Progenitor cell of endocrine pancreas (in vitro differentiated cells): ENCODE measurements around the gene FNDC3A. TPM values are rescaled to one million over a fixed set of nuclear protein-coding genes. Genes with fewer than 3 reads are reported as not detected.
"Not testable (repeated sequence)": the region's sequence is repeated elsewhere in the genome, so short reads cannot be mapped to it uniquely, and the experiment has no call there.

Source experiments
- DNase-seq: peaks from one replicate; pipeline ENCODE4 v3.0.0; 2021; ENCODE audit warnings: low spot score; ENCODE audit not compliant: unreplicated experiment
- H3K27ac Mint-ChIP-seq: 2 replicates; pipeline ENCODE4 v1.8.0; 2021; ENCODE audit warnings: mild to moderate bottlenecking, moderate library complexity, mixed read lengths
- H3K27me3 Mint-ChIP-seq: 2 replicates; pipeline ENCODE4 v1.8.0; 2021; ENCODE audit warnings: mixed read lengths
- H3K36me3 Mint-ChIP-seq: 2 replicates; pipeline ENCODE4 v1.8.0; 2022; ENCODE audit warnings: mixed read lengths; ENCODE audit not compliant: insufficient read depth
- H3K4me1 Mint-ChIP-seq: 2 replicates; pipeline ENCODE4 v1.8.0; 2021; ENCODE audit warnings: low read depth, mixed read lengths
- H3K4me3 Mint-ChIP-seq: 2 replicates; pipeline ENCODE4 v1.8.0; 2021; ENCODE audit warnings: low read depth, mild to moderate bottlenecking, moderate library complexity, mixed read lengths
- H3K9me3 Mint-ChIP-seq: 2 replicates; pipeline ENCODE4 v1.8.0; 2021; ENCODE audit warnings: low read depth, mixed read lengths
- total RNA-seq: library from RNA; stranded (reverse); gene quantifications from 2 replicates; pipeline ENCODE4 v1.2.1, GENCODE V29; 2021
- TF ChIP-seq, protein P1 (sequence below): fragments of 200-600 bp; sonication (generic); IDR thresholded peaks from one replicate; pipeline ENCODE4 v1.5.0; 2021; ENCODE audit warnings: antibody characterized with exemption, mild to moderate bottlenecking; ENCODE audit not compliant: unreplicated experiment

The FNDC3A gene
- total RNA-seq, 1 donor from 2014 or later, result 116 TPM

DNA sequence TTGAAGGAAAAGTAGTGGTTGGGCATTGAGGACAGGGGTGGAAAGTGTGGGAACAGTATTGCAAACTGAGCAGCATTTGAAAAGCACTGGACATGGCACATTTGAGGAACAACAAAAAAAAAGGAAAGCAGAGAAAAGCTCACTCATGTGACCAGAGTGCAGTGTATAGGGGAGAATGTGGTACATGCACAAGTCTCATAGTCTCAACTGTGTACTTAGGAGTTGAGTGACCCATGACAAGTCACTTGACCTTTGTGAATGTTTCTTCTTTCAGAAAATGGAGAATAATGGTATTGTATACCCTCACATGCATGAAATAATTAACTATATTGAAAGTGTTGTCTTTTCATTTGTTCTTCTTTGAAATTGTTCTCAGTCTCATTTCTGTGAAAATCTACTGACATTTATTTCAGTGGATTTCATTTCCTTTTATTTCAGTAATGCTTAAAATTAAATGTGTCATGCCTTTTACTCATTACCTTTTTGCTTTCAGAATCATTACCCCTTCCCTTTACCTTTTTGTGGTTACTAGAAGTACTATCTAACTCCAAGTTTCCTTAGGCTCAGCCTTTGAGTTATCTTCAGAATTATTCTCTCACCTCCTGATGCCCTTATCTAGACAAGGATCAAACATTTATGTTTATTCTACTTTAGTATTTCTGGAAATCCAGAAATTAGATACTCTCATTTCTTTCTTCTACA is 165.3 kb downstream of the FNDC3A start:
- no peak for DNase-seq
- Mint-ChIP-seq H3K27ac (no peak overlapping the region), H3K36me3 (peaks cover 40% of the 10 kb centered on the region), H3K4me1 (no peaks in the 10 kb centered on the region), H3K9me3 (no peaks in the 10 kb centered on the region), H3K4me3 (no peak overlapping the region), H3K27me3 (no peaks in the 10 kb centered on the region)
- TF ChIP-seq, protein P1, sequence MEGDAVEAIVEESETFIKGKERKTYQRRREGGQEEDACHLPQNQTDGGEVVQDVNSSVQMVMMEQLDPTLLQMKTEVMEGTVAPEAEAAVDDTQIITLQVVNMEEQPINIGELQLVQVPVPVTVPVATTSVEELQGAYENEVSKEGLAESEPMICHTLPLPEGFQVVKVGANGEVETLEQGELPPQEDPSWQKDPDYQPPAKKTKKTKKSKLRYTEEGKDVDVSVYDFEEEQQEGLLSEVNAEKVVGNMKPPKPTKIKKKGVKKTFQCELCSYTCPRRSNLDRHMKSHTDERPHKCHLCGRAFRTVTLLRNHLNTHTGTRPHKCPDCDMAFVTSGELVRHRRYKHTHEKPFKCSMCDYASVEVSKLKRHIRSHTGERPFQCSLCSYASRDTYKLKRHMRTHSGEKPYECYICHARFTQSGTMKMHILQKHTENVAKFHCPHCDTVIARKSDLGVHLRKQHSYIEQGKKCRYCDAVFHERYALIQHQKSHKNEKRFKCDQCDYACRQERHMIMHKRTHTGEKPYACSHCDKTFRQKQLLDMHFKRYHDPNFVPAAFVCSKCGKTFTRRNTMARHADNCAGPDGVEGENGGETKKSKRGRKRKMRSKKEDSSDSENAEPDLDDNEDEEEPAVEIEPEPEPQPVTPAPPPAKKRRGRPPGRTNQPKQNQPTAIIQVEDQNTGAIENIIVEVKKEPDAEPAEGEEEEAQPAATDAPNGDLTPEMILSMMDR, result no peak

DNA sequence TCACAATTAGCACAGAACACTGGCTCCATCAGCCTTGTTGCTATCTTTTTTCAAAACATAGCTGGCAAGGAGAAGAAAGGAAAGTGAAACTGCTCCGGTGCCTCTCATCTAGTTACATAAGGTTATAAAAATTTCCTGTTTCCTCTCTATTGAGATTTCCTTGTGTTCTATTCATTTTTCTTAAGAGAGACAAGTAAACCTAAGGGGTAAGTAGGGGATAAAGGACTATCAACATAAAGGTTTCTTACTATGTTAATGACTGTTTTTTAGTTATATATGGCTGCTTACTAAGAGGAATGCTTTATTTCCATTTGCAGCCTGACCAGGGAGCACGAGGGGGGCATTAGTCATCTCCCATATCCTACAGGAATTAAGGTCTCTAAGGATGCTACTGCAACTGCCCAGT is 171.2 kb downstream of the FNDC3A start:
- Mint-ChIP-seq H3K36me3 (peaks cover 75% of the 10 kb centered on the region), H3K4me3 (no peak overlapping the region), H3K9me3 (peaks cover 45% of the 10 kb centered on the region), H3K27ac (no peak overlapping the region), H3K4me1 (no peaks in the 10 kb centered on the region), H3K27me3 (no peaks in the 10 kb centered on the region)
- no peak for DNase-seq
- TF ChIP-seq, protein P1, result no peak

DNA sequence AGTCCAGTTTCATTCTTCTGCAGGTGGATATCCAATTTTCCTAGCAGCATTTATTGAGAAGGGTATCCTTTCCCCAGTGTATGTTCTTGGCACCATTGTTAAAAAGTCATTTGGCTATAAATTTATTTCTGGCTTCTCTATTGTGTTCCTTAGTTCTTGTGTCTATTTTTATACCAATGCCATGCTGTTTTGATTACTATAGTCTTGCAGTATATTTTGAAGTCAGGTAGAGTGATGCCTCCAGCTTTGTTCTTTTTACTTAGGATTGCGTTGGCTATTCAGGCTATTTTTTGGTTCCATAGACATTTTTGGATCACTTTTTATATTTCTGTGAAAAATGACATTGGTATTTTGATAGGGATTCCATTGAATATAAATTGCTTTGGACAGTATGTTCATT is 172.7 kb downstream of the FNDC3A start:
- no peaks in the 10 kb centered on the region for H3K4me1 Mint-ChIP-seq
- no peak overlapping the region for H3K4me3 Mint-ChIP-seq
- no peak for DNase-seq
- H3K9me3 Mint-ChIP-seq, result peaks cover 47% of the 10 kb centered on the region
- TF ChIP-seq, protein P1, result no peak
- H3K27me3 Mint-ChIP-seq, result no peaks in the 10 kb centered on the region
- H3K36me3 Mint-ChIP-seq, result peaks cover 76% of the 10 kb centered on the region
- no peak overlapping the region for H3K27ac Mint-ChIP-seq

DNA sequence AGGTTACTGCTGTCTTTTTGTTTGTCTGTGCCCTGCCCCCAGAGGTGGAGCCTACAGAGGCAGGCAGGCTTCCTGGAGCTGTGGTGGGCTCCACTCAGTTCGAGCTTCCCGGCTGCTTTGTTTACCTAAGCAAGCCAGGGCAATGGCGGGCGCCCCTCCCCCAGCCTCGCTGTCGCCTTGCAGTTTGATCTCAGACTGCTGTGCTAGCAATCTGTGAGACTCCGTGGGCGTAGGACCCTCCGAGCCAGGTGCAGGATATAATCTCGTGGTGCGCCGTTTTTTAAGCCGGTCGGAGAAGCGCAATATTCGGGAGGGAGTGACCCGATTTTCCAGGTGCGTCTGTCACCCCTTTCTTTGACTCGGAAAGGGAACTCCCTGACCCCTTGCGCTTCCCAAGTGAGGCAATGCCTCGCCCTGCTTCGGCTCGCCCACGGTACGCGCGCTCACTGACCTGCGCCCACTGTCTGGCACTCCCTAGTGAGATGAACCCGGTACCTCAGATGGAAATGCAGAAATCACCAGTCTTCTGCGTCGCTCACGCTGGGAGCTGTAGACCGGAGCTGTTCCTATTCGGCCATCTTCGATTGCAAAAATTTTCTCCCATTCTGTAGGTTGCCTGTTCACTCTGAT is 182.4 kb downstream of the FNDC3A start:
- not testable (repeated sequence) for H3K27me3 Mint-ChIP-seq, H3K4me1 Mint-ChIP-seq, DNase-seq, H3K4me3 Mint-ChIP-seq, H3K27ac Mint-ChIP-seq
- Mint-ChIP-seq H3K36me3 (peaks cover 53% of the 10 kb centered on the region), H3K9me3 (peaks cover 17% of the 10 kb centered on the region)

DNA sequence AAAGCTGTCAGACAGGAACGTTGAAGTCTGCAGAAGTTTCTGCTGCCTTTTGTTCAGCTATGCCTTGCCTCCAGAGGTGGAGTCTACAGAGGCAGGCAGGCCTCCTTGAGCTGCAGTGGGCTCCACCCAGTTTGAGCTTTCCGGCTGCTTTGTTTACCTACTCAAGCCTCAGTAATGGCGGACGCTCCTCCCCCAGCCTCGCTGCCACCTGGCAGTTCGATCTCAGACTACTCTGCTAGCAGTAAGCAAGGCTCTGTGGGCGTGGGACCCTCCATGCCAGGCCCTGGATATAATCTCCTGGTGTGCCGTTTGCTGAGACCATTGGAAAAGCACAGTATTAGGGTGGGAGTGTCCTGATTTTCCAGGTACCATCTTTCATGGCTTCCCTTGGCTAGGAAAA is 187.4 kb downstream of the FNDC3A start:
- not testable (repeated sequence) for H3K4me3 Mint-ChIP-seq, DNase-seq, H3K27me3 Mint-ChIP-seq, H3K4me1 Mint-ChIP-seq, H3K27ac Mint-ChIP-seq
- Mint-ChIP-seq H3K9me3 (peaks cover 30% of the 10 kb centered on the region), H3K36me3 (peaks cover 70% of the 10 kb centered on the region)

DNA sequence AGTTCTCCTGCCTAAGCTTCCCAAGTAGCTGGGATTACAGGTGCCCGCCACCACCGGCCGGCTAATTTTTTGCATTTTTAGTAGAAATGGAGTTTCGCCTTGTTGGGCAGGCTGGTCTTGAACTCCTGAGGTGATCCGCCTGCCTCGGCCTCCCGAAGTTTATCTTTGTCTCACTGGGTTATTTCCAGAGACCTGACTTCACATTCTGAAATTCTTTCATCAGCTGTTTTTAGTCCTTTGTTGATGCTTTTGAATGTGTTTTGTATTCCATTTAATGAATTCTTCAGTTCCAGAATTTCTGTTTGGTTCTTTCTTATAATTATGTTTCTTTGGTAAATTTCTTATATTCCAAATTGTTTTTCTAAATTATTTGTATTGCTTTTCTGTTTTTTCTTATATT is 189.0 kb downstream of the FNDC3A start:
- no peak for DNase-seq
- H3K27ac Mint-ChIP-seq, result no peak overlapping the region
- no peaks in the 10 kb centered on the region for H3K4me1 Mint-ChIP-seq
- H3K9me3 Mint-ChIP-seq, result peaks cover 30% of the 10 kb centered on the region
- H3K4me3 Mint-ChIP-seq, result no peak overlapping the region
- peaks cover 59% of the 10 kb centered on the region for H3K36me3 Mint-ChIP-seq
- H3K27me3 Mint-ChIP-seq, result no peaks in the 10 kb centered on the region
- TF ChIP-seq, protein P1, result no peak
